Endometrium (tissue), 2 donors: ENCODE measurements around the gene TOX4.
"Not testable (repeated sequence)": the region's sequence is repeated elsewhere in the genome, so short reads cannot be mapped to it uniquely, and the experiment has no call there.

Source experiments
- FAIRE-seq: peaks from 2 replicates; lab custom pipeline; 2012; peaks lifted over from hg19 to GRCh38; lab: Jason Lieb, UNC
- donor health status: control.
- donor health status: control.

The TOX4 gene

GRCh38 chr14:21535545-21536417 is 58.8 kb downstream of the TOX4 start:
- no peak for FAIRE-seq

GRCh38 chr14:21536418-21537089 is 59.6 kb downstream of the TOX4 start:
- FAIRE-seq, result no peak

GRCh38 chr14:21537090-21537424 is 60.1 kb downstream of the TOX4 start:
- no peak for FAIRE-seq

GRCh38 chr14:21539189-21539940 is 62.4 kb downstream of the TOX4 start:
- FAIRE-seq, result no peak

GRCh38 chr14:21541413-21542074 is 64.5 kb downstream of the TOX4 start:
- FAIRE-seq, result no peak

- no peak for FAIRE-seq
Measured at GRCh38 chr14:21543521-21543960, 66.5 kb downstream of the TOX4 start.

- no peak for FAIRE-seq
Measured at GRCh38 chr14:21543963-21544362, 67.0 kb downstream of the TOX4 start.

- not testable (repeated sequence) for FAIRE-seq
Measured at GRCh38 chr14:21544588-21544987, 67.6 kb downstream of the TOX4 start.
